ENCODE measurements around the gene PCTP.

- TF ChIP-seq, protein P1, sequence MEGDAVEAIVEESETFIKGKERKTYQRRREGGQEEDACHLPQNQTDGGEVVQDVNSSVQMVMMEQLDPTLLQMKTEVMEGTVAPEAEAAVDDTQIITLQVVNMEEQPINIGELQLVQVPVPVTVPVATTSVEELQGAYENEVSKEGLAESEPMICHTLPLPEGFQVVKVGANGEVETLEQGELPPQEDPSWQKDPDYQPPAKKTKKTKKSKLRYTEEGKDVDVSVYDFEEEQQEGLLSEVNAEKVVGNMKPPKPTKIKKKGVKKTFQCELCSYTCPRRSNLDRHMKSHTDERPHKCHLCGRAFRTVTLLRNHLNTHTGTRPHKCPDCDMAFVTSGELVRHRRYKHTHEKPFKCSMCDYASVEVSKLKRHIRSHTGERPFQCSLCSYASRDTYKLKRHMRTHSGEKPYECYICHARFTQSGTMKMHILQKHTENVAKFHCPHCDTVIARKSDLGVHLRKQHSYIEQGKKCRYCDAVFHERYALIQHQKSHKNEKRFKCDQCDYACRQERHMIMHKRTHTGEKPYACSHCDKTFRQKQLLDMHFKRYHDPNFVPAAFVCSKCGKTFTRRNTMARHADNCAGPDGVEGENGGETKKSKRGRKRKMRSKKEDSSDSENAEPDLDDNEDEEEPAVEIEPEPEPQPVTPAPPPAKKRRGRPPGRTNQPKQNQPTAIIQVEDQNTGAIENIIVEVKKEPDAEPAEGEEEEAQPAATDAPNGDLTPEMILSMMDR (IDR thresholded peaks at IDR 0.05; ENCODE audit: poor library complexity) = no peak
- TF ChIP-seq EZH2 (IDR thresholded peaks at IDR 0.05; ENCODE audit: borderline replicate concordance) = no peak
Observed at GRCh38 chr17:55812323-55812722, 61.5 kb downstream of the PCTP start.
